Neural cell (in vitro differentiated cells): Measurements from ENCODE around the gene DDX1. TPM values are rescaled to one million over a fixed set of nuclear protein-coding genes. Genes with fewer than 3 reads are reported as not detected.

ENCODE experiments used
- H2AFZ ChIP-seq: fragments of 200-600, 300-800 bp; sonication (generic), shearing (Covaris generic); 2 replicates; pipeline ENCODE4 v1.6.0; 2014; ENCODE audit warnings: low read depth, mild to moderate bottlenecking, antibody characterized with exemption, low read length, moderate library complexity
- H3F3A ChIP-seq: fragments of 200-600 bp; shearing (Covaris generic); 2 replicates; pipeline ENCODE4 v1.6.1; 2016; ENCODE audit warnings: mild to moderate bottlenecking, moderate library complexity, mixed read lengths, antibody characterized with exemption, low read length; ENCODE audit not compliant: insufficient read depth, poor library complexity, severe bottlenecking
- H3K27ac ChIP-seq: fragments of 200-600, 300-800 bp; sonication (generic), shearing (Covaris generic); 2 replicates; pipeline ENCODE4 v1.5.1; 2014; ENCODE audit warnings: mild to moderate bottlenecking, low read length, moderate library complexity
- H3K27me3 ChIP-seq: fragments of 300-800, 200-600 bp; sonication (generic), shearing (Covaris generic); 2 replicates; pipeline ENCODE4 v1.6.0; 2014; ENCODE audit warnings: mild to moderate bottlenecking, low read depth, low read length, moderate library complexity; ENCODE audit not compliant: insufficient read depth
- H3K36me3 ChIP-seq: fragments of 300-800, 200-600 bp; sonication (generic), shearing (Covaris generic); 2 replicates; pipeline ENCODE4 v1.5.1; 2014; ENCODE audit warnings: mild to moderate bottlenecking, antibody characterized with exemption, low read length, moderate library complexity; ENCODE audit not compliant: insufficient read depth
- H3K4me2 ChIP-seq: fragments of 300-800, 200-600 bp; sonication (generic), shearing (Covaris generic); 2 replicates; pipeline ENCODE4 v1.6.0; 2014; ENCODE audit warnings: mild to moderate bottlenecking, low read length
- H3K4me3 ChIP-seq: fragments of 300-800, 200-600 bp; sonication (generic), shearing (Covaris generic); 2 replicates; pipeline ENCODE4 v1.5.1; 2014; ENCODE audit warnings: mild to moderate bottlenecking, low read length, moderate library complexity
- H3K79me2 ChIP-seq: fragments of 200-600 bp; shearing (Covaris generic); replicated peaks from 2 replicates; pipeline ENCODE4 v1.6.0; 2014; ENCODE audit warnings: mild to moderate bottlenecking, low read length, moderate library complexity; ENCODE audit not compliant: insufficient read depth
- H3K9ac ChIP-seq: fragments of 300-800, 200-600 bp; sonication (generic), shearing (Covaris generic); 2 replicates; pipeline ENCODE4 v1.6.1; 2016; ENCODE audit warnings: mild to moderate bottlenecking, low read length, mixed read lengths
- H3K9me2 ChIP-seq: fragments of 200-600 bp; shearing (Covaris generic); 2 replicates; pipeline ENCODE4 v1.6.1; 2016; ENCODE audit warnings: mild to moderate bottlenecking, low read length, mixed read lengths; ENCODE audit not compliant: insufficient read depth
- H3K9me3 ChIP-seq: fragments of 200-600, 300-800 bp; sonication (generic), shearing (Covaris generic); 2 replicates; pipeline ENCODE4 v1.6.1; 2016; ENCODE audit warnings: mild to moderate bottlenecking, mixed run types, low read length, moderate library complexity, mixed read lengths
- H4K20me1 ChIP-seq: fragments of 200-600 bp; shearing (Covaris generic); 2 replicates; pipeline ENCODE4 v1.6.1; 2016; ENCODE audit warnings: mild to moderate bottlenecking, mixed run types; ENCODE audit not compliant: insufficient read depth
- CTCF ChIP-seq: fragments of 450-650 bp; IDR thresholded peaks from 2 replicates; pipeline ENCODE4 v1.5.1; 2014; ENCODE audit warnings: antibody characterized with exemption, mild to moderate bottlenecking, moderate library complexity; ENCODE audit not compliant: poor library complexity, severe bottlenecking
- EP300 ChIP-seq: fragments of 450-650 bp; conservative IDR thresholded peaks from 2 replicates; pipeline ENCODE4 v1.6.1; 2014; ENCODE audit warnings: antibody characterized with exemption, mild to moderate bottlenecking, moderate library complexity; ENCODE audit not compliant: poor library complexity, severe bottlenecking
- EZH2 ChIP-seq: fragments of 200-600, 300-800 bp; shearing (Covaris generic), sonication (generic); IDR thresholded peaks from 2 replicates; pipeline ENCODE4 v1.6.1; 2014; ENCODE audit warnings: antibody characterized with exemption, low read length, borderline replicate concordance, mild to moderate bottlenecking; ENCODE audit not compliant: insufficient read depth, poor library complexity, severe bottlenecking
- MXI1 ChIP-seq: fragments of 450-650 bp; conservative IDR thresholded peaks from 2 replicates; pipeline ENCODE4 v1.6.1; 2014; ENCODE audit warnings: antibody characterized with exemption, mild to moderate bottlenecking; ENCODE audit not compliant: poor library complexity, severe bottlenecking
- POLR2AphosphoS5 ChIP-seq: IDR thresholded peaks from 2 replicates; pipeline ENCODE4 v1.6.1; 2012
- RAD21 ChIP-seq: fragments of 450-650 bp; conservative IDR thresholded peaks from 2 replicates; pipeline ENCODE4 v1.6.1; 2014; ENCODE audit warnings: antibody characterized with exemption, mild to moderate bottlenecking, moderate library complexity
- REST ChIP-seq: IDR thresholded peaks from 2 replicates; pipeline ENCODE4 v1.6.1; 2012; ENCODE audit warnings: borderline replicate concordance
- SMC3 ChIP-seq: fragments of 450-650 bp; conservative IDR thresholded peaks from 2 replicates; pipeline ENCODE4 v1.6.1; 2014; ENCODE audit warnings: antibody characterized with exemption, mild to moderate bottlenecking, moderate library complexity; ENCODE audit not compliant: poor library complexity
- TAF1 ChIP-seq: IDR thresholded peaks from 2 replicates; pipeline ENCODE4 v1.6.1; 2012; ENCODE audit warnings: low read depth
- polyA plus RNA-seq: library from polyadenylated mRNA; depleted of rRNA; stranded (reverse); fragments of >200 nt; gene quantifications from 2 replicates; pipeline ENCODE4 v1.2.3, GENCODE V29; 2014

Gene DDX1
- polyA plus RNA-seq, 1 donor from 2014 or later = 159 TPM

GRCh38 chr2:15614545-15615300 is 23.1 kb downstream of the DDX1 start:
- Histone ChIP-seq H4K20me1 (no peaks in the 10 kb centered on the region), H3K9ac (no peak overlapping the region), H3K9me3 (no peaks in the 10 kb centered on the region), H3K36me3 (peaks cover 19% of the 10 kb centered on the region), H3F3A (no peaks in the 10 kb centered on the region), H3K79me2 (no peaks in the 10 kb centered on the region), H3K9me2 (no peaks in the 10 kb centered on the region), H3K27ac (no peak overlapping the region), H3K27me3 (no peaks in the 10 kb centered on the region), H2AFZ (no peak overlapping the region), H3K4me2 (no peak overlapping the region), H3K4me3 (no peak overlapping the region)
- TF ChIP-seq SMC3 (no peak), TAF1 (no peak), EP300 (no peak), RAD21 (no peak), EZH2 (no peak), CTCF (no peak), POLR2AphosphoS5 (no peak), REST (no peak), MXI1 (no peak)

GRCh38 chr2:15615301-15615920 is 23.7 kb downstream of the DDX1 start:
- Histone ChIP-seq H3K36me3 (peaks cover 19% of the 10 kb centered on the region), H4K20me1 (no peaks in the 10 kb centered on the region), H3K9me3 (no peaks in the 10 kb centered on the region), H3F3A (no peaks in the 10 kb centered on the region), H3K4me2 (no peak overlapping the region), H3K9me2 (no peaks in the 10 kb centered on the region), H3K79me2 (no peaks in the 10 kb centered on the region), H3K9ac (no peak overlapping the region), H3K4me3 (no peak overlapping the region), H2AFZ (no peak overlapping the region), H3K27ac (no peak overlapping the region), H3K27me3 (no peaks in the 10 kb centered on the region)
- TF ChIP-seq REST = no peak
- TF ChIP-seq POLR2AphosphoS5 = no peak
- TF ChIP-seq RAD21 = no peak
- no peak for TF ChIP-seq EP300
- TF ChIP-seq CTCF = no peak
- TF ChIP-seq TAF1 = no peak
- no peak for TF ChIP-seq SMC3
- no peak for TF ChIP-seq MXI1
- TF ChIP-seq EZH2 = no peak
